Vagina (tissue), 2 donors: ENCODE data around the gene MEX3C. TPM values are rescaled to one million over a fixed set of nuclear protein-coding genes. Genes with fewer than 3 reads are reported as not detected.

Experiments used
- DNase-seq, 2 donors: peaks; one replicate each; pipeline ENCODE4 v3.0.0-alpha.2; 2017; ENCODE audit errors: extremely low spot score in 2 of 2
- H3K27ac ChIP-seq: fragments of 200-600 bp; sonication (generic); one replicate; pipeline ENCODE4 v1.5.1; 2019
- H3K27me3 ChIP-seq: fragments of 200-600 bp; sonication (generic); one replicate; pipeline ENCODE4 v1.5.1; 2019
- H3K36me3 ChIP-seq, 2 donors: fragments of 200-600 bp; sonication (generic); one replicate each; pipeline ENCODE4 v1.5.1; 2017 to 2019
- H3K4me1 ChIP-seq: fragments of 200-600 bp; sonication (generic); one replicate; pipeline ENCODE4 v1.5.1; 2019
- H3K4me3 ChIP-seq, 2 donors: fragments of 200-600 bp; sonication (generic); 1 replicate in 1 of 2; 2 replicates in 1 of 2; pipeline ENCODE4 v1.5.1; 2016 to 2019
- H3K9me3 ChIP-seq: fragments of 200-600 bp; sonication (generic); one replicate; pipeline ENCODE4 v1.5.1; 2019
- POLR2A ChIP-seq, 2 donors: fragments of 450-650 bp; IDR thresholded peaks; one replicate each; pipeline ENCODE4 v1.6.1; 2017; ENCODE audit warnings: antibody characterized with exemption in 2 of 2, mild to moderate bottlenecking in 2 of 2, moderate library complexity in 2 of 2
- POLR2AphosphoS5 ChIP-seq, 2 donors: sonication (generic); formaldehyde crosslinking; IDR thresholded peaks; one replicate each; pipeline ENCODE4 v1.9.0; 2017; ENCODE audit warnings: antibody characterized with exemption in 2 of 2, mild to moderate bottlenecking in 2 of 2, low read depth in 1 of 2; ENCODE audit not compliant: insufficient read depth in 1 of 2
- intact Hi-C: fragments of 100-400 bp; cut with DNase I; formaldehyde crosslinking; loops from one replicate; pipeline ENCODE4 v1.15.1; 2023
- total RNA-seq: library from RNA; depleted of rRNA; stranded (reverse); fragments of >200 nt; gene quantifications from one replicate; pipeline ENCODE4 v1.2.3, GENCODE V29; 2016
- TF ChIP-seq, protein P1 (sequence below), 3 experiments: fragments of 450-650 bp in 2 of 3; fragments of 200-600 bp in 1 of 3; sonication (generic) in 1 of 3; IDR thresholded peaks; one replicate each; pipeline ENCODE4 v1.5.1; 2017 to 2019; ENCODE audit warnings: antibody characterized with exemption in 3 of 3, mild to moderate bottlenecking in 2 of 3, moderate library complexity in 2 of 3

Gene MEX3C
- total RNA-seq, 1 donor from 2014 or later: 20.4 TPM

DNA sequence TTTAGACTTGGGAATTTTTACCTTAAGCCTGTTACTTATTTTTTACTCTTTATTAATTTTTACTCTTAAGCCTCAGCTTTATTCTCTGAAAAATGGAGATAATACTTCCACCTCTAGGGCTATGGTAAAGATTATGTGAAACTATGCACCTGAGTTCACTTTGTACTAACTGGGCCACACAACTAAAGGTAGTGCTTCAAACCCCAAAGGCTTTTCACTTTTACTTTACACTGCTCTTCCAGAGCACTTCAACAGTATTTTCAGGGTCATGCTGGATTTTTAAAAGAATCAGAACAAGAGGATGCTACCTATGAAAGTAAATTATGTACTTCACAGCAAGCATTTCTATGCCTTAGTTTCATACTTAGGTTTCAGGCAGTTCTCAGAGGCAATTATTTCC is 27.8 kb downstream of the MEX3C start:
- Histone ChIP-seq H3K4me1 (no peaks in the 10 kb centered on the region), H3K9me3 (no peaks in the 10 kb centered on the region), H3K27ac (no peak overlapping the region), H3K36me3 (no peaks in the 10 kb centered on the region), H3K27me3 (no peaks in the 10 kb centered on the region), H3K4me3 (no peak overlapping the region)
- TF ChIP-seq, protein P1, sequence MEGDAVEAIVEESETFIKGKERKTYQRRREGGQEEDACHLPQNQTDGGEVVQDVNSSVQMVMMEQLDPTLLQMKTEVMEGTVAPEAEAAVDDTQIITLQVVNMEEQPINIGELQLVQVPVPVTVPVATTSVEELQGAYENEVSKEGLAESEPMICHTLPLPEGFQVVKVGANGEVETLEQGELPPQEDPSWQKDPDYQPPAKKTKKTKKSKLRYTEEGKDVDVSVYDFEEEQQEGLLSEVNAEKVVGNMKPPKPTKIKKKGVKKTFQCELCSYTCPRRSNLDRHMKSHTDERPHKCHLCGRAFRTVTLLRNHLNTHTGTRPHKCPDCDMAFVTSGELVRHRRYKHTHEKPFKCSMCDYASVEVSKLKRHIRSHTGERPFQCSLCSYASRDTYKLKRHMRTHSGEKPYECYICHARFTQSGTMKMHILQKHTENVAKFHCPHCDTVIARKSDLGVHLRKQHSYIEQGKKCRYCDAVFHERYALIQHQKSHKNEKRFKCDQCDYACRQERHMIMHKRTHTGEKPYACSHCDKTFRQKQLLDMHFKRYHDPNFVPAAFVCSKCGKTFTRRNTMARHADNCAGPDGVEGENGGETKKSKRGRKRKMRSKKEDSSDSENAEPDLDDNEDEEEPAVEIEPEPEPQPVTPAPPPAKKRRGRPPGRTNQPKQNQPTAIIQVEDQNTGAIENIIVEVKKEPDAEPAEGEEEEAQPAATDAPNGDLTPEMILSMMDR (IDR thresholded peaks at IDR 0.05): no peak
- TF ChIP-seq POLR2A (IDR thresholded peaks at IDR 0.05) (no peak), POLR2AphosphoS5 (IDR thresholded peaks at IDR 0.05; ENCODE audit: insufficient read depth in 1 of 2, low read depth in 1 of 2) (no peak)
- no peak for DNase-seq
- intact Hi-C loops: no loop called here

DNA sequence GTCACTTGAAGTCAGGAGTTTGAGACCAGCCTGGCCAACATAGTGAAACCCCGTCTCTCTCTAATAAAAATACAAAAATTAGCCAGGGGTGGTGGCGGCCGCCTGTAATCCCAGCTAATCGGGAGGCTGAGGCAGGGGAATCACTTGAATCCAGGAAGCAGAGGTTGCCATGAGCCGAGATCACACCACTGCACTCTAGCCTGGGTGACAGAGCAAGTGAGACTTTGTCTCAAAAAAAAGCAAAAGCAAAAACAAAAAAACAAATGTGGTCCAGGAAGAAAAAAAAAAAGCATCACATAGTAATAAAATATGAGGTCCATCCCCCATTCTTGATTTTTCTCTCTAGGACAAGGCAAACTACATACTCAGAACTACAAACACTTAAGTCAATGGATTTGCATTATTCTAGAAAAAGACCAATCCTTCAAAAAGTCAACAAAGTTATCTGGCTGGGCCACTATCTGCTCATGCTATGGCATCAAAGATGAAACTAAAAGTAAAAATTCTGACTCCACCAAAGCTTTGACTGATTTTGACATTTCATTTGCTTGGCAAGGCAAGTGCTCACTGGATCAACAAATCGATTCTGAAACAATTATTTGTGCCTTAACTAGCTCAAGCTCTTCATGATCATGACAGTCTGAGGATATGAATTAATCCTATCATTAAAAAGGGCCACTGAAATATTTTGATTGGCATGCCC is 28.4 kb downstream of the MEX3C start:
- H3K27me3 ChIP-seq: no peaks in the 10 kb centered on the region
- intact Hi-C loops: no loop called here
- no peak overlapping the region for H3K4me3 ChIP-seq
- H3K27ac ChIP-seq: no peak overlapping the region
- TF ChIP-seq POLR2A (IDR thresholded peaks at IDR 0.05) (no peak), POLR2AphosphoS5 (IDR thresholded peaks at IDR 0.05; ENCODE audit: insufficient read depth in 1 of 2, low read depth in 1 of 2) (no peak)
- TF ChIP-seq, protein P1 (IDR thresholded peaks at IDR 0.05): no peak
- H3K4me1 ChIP-seq: no peaks in the 10 kb centered on the region
- no peaks in the 10 kb centered on the region for H3K9me3 ChIP-seq
- no peak for DNase-seq
- no peaks in the 10 kb centered on the region for H3K36me3 ChIP-seq

- intact Hi-C loops: no loop called here
- Histone ChIP-seq H3K4me1 (no peaks in the 10 kb centered on the region), H3K36me3 (no peaks in the 10 kb centered on the region), H3K27me3 (no peaks in the 10 kb centered on the region), H3K4me3 (no peak overlapping the region), H3K9me3 (no peaks in the 10 kb centered on the region), H3K27ac (no peak overlapping the region)
- no peak for DNase-seq
- TF ChIP-seq, protein P1 (IDR thresholded peaks at IDR 0.05): no peak
- no peak for TF ChIP-seq POLR2AphosphoS5 (IDR thresholded peaks at IDR 0.05; ENCODE audit: insufficient read depth in 1 of 2, low read depth in 1 of 2)
- no peak for TF ChIP-seq POLR2A (IDR thresholded peaks at IDR 0.05)
Measured at GRCh38 chr18:51168026-51168742, 29.3 kb downstream of the MEX3C start.

DNA sequence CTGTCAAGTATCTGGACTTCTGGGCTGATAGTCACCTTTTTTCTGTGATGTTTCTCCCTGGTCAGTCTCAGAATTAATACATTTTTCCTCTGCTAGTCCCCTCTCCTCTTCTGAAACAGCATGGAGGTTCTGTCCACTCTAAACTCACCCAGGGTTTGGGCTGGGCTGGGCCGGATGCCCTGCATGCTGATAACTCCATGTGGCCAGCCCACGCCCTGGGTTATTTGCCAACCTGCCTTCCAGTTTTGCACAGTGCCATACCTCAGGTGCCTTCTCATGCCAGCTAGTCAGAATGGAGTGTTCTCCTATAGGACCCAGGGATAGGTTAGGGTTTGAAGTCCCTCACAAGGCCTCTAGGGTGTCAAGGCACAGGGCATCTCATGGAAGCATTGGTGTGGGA is 32.2 kb downstream of the MEX3C start:
- TF ChIP-seq, protein P1 (IDR thresholded peaks at IDR 0.05): no peak
- TF ChIP-seq POLR2A (IDR thresholded peaks at IDR 0.05) (no peak), POLR2AphosphoS5 (IDR thresholded peaks at IDR 0.05; ENCODE audit: insufficient read depth in 1 of 2, low read depth in 1 of 2) (no peak)
- Histone ChIP-seq H3K4me1 (no peaks in the 10 kb centered on the region), H3K36me3 (no peaks in the 10 kb centered on the region), H3K27me3 (no peaks in the 10 kb centered on the region), H3K9me3 (no peaks in the 10 kb centered on the region), H3K27ac (no peak overlapping the region), H3K4me3 (no peak overlapping the region)
- no peak for DNase-seq
- intact Hi-C loops: no loop called here

DNA sequence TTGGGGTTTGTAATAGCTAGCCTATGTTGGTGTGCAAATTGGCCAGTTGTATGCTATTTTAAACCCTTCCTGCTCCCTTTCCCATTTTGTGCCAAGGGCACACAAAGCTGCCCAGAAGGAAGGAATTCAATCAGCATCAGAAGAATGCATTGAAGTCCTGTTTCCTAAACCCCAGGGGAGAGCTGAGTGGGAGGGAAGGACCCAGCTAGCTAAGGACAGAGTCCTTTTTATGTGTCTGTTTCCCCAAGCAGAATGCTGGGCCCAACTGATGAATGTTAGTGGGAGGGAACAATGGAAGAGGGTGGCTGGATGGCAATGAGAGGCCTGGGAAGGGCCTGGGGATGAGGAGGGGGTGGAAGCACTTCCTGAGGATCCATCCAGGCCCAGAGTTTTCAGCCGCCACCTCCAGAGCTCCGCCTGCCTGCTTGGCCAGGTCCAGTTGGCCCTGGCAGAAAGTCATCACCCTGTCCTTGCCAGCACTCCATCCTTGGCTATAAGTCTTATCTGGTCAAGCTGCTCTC is 32.7 kb downstream of the MEX3C start:
- no peaks in the 10 kb centered on the region for H3K36me3 ChIP-seq
- no peak overlapping the region for H3K27ac ChIP-seq
- no peaks in the 10 kb centered on the region for H3K27me3 ChIP-seq
- intact Hi-C loops: no loop called here
- TF ChIP-seq, protein P1 (IDR thresholded peaks at IDR 0.05): no peak
- TF ChIP-seq POLR2A (IDR thresholded peaks at IDR 0.05) (no peak), POLR2AphosphoS5 (IDR thresholded peaks at IDR 0.05; ENCODE audit: insufficient read depth in 1 of 2, low read depth in 1 of 2) (no peak)
- no peaks in the 10 kb centered on the region for H3K4me1 ChIP-seq
- no peak for DNase-seq
- H3K4me3 ChIP-seq: no peak overlapping the region
- H3K9me3 ChIP-seq: no peaks in the 10 kb centered on the region
